ENCODE data around the gene MAPKAP1.

MAPKAP1 gene

DNA sequence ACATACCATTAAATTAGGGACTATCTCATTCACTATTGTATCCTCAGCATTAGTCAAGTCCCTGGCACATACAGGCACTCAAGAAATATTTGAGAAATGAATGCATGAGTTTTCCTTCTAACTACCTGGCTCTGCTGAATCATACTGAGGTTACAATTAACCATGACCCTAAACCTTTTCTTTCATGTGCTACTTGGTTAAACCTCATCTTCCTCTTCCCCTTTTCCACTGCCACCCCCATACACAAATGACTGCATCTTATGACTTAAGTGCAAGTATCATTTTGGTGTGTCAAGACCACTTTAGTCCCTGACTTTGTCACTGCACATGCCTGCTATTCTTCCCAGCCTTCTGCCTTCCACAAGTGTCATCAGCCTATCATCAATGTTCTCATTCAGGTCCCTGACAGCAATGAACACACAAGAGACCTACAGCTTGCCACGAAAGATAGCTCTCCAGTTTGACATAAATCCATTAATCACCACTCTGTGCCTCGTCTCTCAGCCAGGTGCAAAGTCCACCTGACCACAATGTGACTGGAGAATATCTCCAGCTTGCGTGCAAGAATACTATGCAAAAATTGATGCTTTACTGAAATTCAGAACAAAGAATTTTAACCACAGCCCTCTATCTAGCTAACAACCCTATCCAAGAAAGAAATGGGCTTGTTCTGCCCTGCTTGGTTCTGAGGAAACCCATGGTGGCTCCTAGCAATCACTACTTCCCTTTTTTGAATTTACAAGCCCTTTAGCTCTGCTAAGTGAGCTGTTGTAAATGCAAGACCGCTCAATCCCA, 74.5 kb downstream of the MAPKAP1 start:
- peak overlapping the region; percentile 85 for H3K27ac ChIP-seq
- TF ChIP-seq, protein P1, sequence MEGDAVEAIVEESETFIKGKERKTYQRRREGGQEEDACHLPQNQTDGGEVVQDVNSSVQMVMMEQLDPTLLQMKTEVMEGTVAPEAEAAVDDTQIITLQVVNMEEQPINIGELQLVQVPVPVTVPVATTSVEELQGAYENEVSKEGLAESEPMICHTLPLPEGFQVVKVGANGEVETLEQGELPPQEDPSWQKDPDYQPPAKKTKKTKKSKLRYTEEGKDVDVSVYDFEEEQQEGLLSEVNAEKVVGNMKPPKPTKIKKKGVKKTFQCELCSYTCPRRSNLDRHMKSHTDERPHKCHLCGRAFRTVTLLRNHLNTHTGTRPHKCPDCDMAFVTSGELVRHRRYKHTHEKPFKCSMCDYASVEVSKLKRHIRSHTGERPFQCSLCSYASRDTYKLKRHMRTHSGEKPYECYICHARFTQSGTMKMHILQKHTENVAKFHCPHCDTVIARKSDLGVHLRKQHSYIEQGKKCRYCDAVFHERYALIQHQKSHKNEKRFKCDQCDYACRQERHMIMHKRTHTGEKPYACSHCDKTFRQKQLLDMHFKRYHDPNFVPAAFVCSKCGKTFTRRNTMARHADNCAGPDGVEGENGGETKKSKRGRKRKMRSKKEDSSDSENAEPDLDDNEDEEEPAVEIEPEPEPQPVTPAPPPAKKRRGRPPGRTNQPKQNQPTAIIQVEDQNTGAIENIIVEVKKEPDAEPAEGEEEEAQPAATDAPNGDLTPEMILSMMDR (conservative IDR thresholded peaks at IDR 0.05) = no peak

DNA sequence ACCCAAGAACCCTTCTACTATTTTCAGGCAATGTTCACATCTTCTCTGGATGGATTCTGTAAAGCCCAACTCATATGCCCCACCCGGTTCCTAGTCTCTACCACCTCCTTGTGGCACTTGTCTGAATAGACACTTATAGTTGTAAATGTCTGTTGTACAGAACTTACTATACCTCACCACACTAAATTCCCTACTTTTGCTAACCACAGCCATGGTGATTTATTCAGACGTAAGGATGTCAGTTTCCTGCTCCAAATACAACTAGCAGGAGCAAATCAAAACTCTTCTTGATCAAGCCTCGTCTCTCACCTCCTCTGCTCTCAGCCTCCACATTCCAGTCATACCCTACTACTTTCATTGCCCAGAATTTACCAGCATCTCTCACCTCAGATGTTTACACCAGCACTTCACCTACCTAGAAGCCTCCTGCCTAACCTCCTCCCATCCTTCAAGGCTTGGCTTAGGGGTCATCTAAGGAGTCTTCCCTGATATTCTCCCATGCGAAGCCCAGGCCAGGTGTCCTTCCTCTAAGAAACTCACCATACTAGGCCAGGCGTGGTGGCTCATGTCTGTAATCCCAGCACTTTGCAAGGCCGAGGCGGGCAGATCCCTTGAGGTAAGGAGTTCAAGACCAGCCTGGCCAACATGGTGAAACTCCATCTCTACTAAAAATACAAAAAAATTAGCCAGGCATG, 75.5 kb downstream of the MAPKAP1 start:
- TF ChIP-seq, protein P1 (conservative IDR thresholded peaks at IDR 0.05) = peak; percentile 86
- H3K27ac ChIP-seq = peak overlapping the region; percentile 85; the same call in 1 of the 2 replicates

DNA sequence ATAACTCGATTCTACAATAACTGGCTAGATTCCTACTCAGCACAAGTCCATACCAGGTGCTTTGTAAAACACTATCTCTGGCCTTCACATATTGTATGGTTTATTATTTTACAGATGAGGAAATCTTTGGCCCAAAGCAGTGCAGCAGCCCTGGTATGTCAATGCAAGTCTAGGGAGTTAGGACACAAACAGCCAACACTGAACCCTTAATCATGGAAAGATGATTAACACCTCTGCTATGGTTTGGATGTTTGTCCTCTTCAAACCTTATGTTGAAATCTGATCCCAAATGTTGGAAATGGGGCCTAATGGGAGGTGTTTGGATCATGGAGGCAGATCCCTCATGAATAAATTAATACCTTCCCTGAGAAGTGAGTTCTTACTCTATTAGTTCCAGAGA, 76.6 kb downstream of the MAPKAP1 start:
- TF ChIP-seq, protein P1 (conservative IDR thresholded peaks at IDR 0.05) = no peak
- no peak overlapping the region; the same call in 1 of the 2 replicates for H3K27ac ChIP-seq

DNA sequence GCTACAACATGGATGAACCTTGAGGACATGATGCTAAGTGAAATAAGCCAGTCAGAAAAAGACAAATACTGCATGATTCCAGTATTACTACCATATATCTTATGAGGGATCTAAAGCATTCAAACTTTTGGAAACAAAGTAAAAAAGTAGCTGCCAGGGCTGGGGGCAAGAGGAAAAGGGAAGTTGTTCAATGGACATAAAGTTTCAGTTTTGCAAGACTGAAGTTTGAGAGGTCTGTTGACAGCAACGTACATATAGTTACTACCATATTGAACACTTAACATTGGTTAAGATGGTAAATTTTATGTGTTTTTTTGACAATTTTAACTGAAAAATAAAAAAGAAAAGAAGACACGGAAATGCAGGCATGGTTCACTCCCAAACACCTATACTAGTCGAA, 77.6 kb downstream of the MAPKAP1 start:
- TF ChIP-seq, protein P1 (conservative IDR thresholded peaks at IDR 0.05) = no peak
- no peak overlapping the region for H3K27ac ChIP-seq

DNA sequence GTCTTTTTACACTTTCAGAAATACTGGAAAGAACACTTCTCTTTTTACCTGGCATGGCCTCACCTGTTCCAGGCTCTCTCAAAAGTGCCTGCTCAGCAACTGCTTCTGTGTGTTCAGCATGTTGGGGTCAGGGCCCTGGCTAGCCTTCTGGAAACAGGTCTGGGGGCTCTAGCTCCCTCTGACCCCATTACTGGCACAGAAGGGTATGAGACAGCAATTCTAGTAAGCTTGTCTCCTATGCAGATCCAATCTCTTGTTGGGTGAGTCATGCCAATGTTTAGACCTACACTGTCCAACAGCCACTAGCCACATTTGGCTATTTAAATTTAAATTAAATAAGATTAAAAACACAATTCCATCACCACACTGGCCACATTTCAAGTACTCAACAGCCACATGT, 80.8 kb downstream of the MAPKAP1 start:
- TF ChIP-seq, protein P1 (conservative IDR thresholded peaks at IDR 0.05) = no peak
- no peak overlapping the region for H3K27ac ChIP-seq

DNA sequence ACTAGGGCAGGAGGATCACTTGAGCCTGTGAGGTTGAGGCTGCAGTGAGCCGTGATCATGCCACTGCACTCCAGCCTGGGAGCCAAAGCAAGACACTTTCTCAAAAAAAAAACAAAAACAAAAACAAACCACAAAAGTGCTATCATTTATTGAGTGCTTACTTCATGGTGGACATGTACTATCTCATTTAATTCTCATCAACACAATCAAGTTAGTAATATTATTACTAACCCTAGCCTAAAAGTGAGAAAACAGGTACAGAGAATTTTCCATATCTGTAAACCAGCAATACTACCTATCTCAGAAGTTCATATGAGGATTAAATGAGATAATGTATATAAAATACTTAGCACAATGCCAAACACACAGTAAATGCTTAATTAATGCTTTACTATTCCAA, 85.8 kb downstream of the MAPKAP1 start:
- H3K27ac ChIP-seq = no peak overlapping the region
- TF ChIP-seq, protein P1 (conservative IDR thresholded peaks at IDR 0.05) = no peak

DNA sequence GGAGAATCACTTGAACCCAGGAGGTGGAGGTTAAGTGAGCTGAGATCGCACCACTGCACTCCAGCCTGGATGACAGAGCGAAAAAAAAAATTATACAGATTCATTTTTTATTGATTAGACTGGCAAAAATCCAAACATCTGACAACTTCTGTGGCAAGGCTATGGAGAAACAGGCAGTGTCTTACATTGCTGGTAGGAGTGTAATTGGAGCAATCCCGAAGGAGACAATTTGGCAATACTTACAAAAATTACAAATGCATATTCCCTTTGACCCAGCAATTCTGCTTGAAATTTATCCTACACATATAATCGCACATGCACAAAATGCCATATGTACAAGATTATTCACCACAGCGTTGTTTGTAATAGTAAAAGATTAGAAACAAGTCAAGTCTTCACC, 86.8 kb downstream of the MAPKAP1 start:
- H3K27ac ChIP-seq = no peak overlapping the region
- TF ChIP-seq, protein P1 (conservative IDR thresholded peaks at IDR 0.05) = no peak

Measured in VCaP (cell line).